GM18909 (cell line): Measurements from ENCODE around the gene AQP12A.

Experiments
- ATAC-seq: cut with Tn5 transposase; IDR thresholded peaks from one replicate; pipeline ENCODE4 v1.9.1; 2021; ENCODE audit warnings: mild to moderate bottlenecking; ENCODE audit not compliant: unreplicated experiment, poor library complexity

Gene AQP12A

GRCh38 chr2:240733803-240734495 is 42.3 kb downstream of the AQP12A start:
- ATAC-seq, result no peak

GRCh38 chr2:240734756-240735155 is 43.1 kb downstream of the AQP12A start:
- ATAC-seq, result no peak

- no peak for ATAC-seq
Measured at GRCh38 chr2:240735476-240735875, 43.8 kb downstream of the AQP12A start.

- no peak for ATAC-seq
Measured at GRCh38 chr2:240736281-240737250, 44.9 kb downstream of the AQP12A start.

- ATAC-seq, result no peak
Measured at GRCh38 chr2:240737512-240737911, 45.8 kb downstream of the AQP12A start.

GRCh38 chr2:240737958-240738357 is 46.3 kb downstream of the AQP12A start:
- no peak for ATAC-seq

- no peak for ATAC-seq
Measured at GRCh38 chr2:240739797-240740196, 48.1 kb downstream of the AQP12A start.

GRCh38 chr2:240741091-240741490 is 49.4 kb downstream of the AQP12A start:
- no peak for ATAC-seq

- no peak for ATAC-seq
Measured at GRCh38 chr2:240742602-240743095, 51.0 kb downstream of the AQP12A start.

- ATAC-seq, result no peak
Measured at GRCh38 chr2:240745456-240745855, 53.8 kb downstream of the AQP12A start.

GRCh38 chr2:240745962-240746361 is 54.3 kb downstream of the AQP12A start:
- no peak for ATAC-seq

GRCh38 chr2:240746671-240747070 is 55.0 kb downstream of the AQP12A start:
- ATAC-seq, result no peak

- no peak for ATAC-seq
Measured at GRCh38 chr2:240747256-240747655, 55.6 kb downstream of the AQP12A start.
